Activated B cell treated with CpG ODN at 0.5 μM for 24 hours (primary cell): Measurements from ENCODE around the gene SEPHS1. TPM values are rescaled to one million over a fixed set of nuclear protein-coding genes. Genes with fewer than 3 reads are reported as not detected.

ENCODE experiments used
- ATAC-seq: fragments of 200-7000 bp; cut with Tn5 transposase; one replicate; pipeline ENCODE4 v1.10.0; 2021; ENCODE audit warnings: low read depth, mild to moderate bottlenecking, moderate library complexity
- CTCF ChIA-PET: fragments of 350-600 bp; sonication (Branson Sonifier 250); formaldehyde crosslinking; loops from one replicate; lab custom pipeline; 2021; ENCODE audit warnings: antibody characterized with exemption; lab: Charles Lee
- POLR2A ChIA-PET: fragments of 350-600 bp; sonication (Branson Sonifier 250); formaldehyde crosslinking; loops from one replicate; lab custom pipeline; 2021; ENCODE audit warnings: antibody characterized with exemption; lab: Charles Lee
- DNase-seq: peaks from one replicate; pipeline ENCODE4 v3.0.0; 2022
- H3K27ac Mint-ChIP-seq: one replicate; pipeline ENCODE4 v1.8.0; 2020; ENCODE audit warnings: mixed read lengths
- H3K27me3 Mint-ChIP-seq: one replicate; pipeline ENCODE4 v1.8.0; 2021; ENCODE audit warnings: mixed read lengths
- H3K36me3 Mint-ChIP-seq: one replicate; pipeline ENCODE4 v1.8.0; 2021; ENCODE audit warnings: low read depth, mixed read lengths
- H3K4me1 Mint-ChIP-seq: one replicate; pipeline ENCODE4 v1.8.0; 2021; ENCODE audit warnings: mixed read lengths
- H3K4me3 Mint-ChIP-seq: one replicate; pipeline ENCODE4 v1.8.0; 2020; ENCODE audit warnings: mild to moderate bottlenecking, mixed read lengths
- H3K9me3 Mint-ChIP-seq: one replicate; pipeline ENCODE4 v1.8.0; 2020; ENCODE audit warnings: mixed read lengths
- intact Hi-C: fragments of 100-400 bp; cut with micrococcal nuclease; formaldehyde crosslinking; loops from one replicate; pipeline ENCODE4 v1.15.1; 2024
- total RNA-seq: library from RNA; stranded (reverse); gene quantifications from 2 replicates; pipeline ENCODE4 v1.2.3, GENCODE V29; 2022
- TF ChIP-seq, protein P1 (sequence below): fragments of 200-600 bp; IDR thresholded peaks from one replicate; pipeline ENCODE4 v1.8.0; 2022; ENCODE audit warnings: antibody characterized with exemption, mild to moderate bottlenecking

The SEPHS1 gene
- total RNA-seq, 1 donor from 2014 or later, result 36.7 TPM

DNA sequence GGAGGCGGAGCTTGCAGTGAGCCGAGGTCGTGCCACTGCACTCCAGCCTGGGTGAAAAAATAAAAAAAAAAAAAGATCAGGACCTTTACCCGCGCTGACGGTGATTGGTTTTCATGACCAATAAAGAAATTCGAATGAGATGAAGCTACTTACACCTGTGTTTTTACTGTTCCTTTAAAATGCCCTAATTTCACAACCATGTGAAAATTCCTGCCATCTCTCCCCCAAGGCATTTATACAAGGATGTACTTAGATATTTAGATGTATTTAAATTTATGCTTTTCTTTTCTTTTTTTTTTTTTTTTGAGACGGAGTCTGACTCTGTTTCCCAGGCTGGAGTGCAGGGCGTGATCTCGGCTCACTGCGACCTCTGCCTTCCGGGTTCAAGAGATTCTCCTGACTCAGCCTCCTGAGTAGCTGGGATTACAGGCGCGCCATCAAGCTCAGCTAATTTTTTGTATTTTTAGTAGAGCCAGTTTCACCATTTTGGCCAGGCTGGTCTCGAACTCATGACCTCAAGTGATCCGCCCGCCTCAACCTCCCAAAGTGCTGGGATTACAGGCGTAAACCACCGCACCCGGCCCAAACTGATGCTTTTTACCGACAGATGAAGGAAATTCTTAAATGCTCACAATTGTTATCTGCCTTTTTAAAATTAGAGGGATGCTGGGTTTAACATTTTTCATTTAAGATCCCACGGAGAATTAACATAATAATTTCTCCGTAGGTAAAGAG is 45.1 kb downstream of the SEPHS1 start:
- Mint-ChIP-seq H3K4me1 (peaks cover 27% of the 10 kb centered on the region), H3K36me3 (no peaks in the 10 kb centered on the region), H3K9me3 (no peaks in the 10 kb centered on the region), H3K27ac (no peak overlapping the region), H3K4me3 (peak overlapping the region; percentile 90), H3K27me3 (no peaks in the 10 kb centered on the region)
- intact Hi-C loops, result loop anchor here (1.0 to 5.0 kb wide), 11 partner anchors 15 to 1649 kb away; partner anchors contain the start of genes DCLRE1C, MCM10, OPTN and PRPF18
- CTCF ChIA-PET, result interaction anchor here (0.6 to 2.5 kb wide), 11 partner anchors 12 to 953 kb away, joined by 3 to 32 read pairs (median 4); partner anchors contain the start of gene MCM10
- TF ChIP-seq, protein P1, sequence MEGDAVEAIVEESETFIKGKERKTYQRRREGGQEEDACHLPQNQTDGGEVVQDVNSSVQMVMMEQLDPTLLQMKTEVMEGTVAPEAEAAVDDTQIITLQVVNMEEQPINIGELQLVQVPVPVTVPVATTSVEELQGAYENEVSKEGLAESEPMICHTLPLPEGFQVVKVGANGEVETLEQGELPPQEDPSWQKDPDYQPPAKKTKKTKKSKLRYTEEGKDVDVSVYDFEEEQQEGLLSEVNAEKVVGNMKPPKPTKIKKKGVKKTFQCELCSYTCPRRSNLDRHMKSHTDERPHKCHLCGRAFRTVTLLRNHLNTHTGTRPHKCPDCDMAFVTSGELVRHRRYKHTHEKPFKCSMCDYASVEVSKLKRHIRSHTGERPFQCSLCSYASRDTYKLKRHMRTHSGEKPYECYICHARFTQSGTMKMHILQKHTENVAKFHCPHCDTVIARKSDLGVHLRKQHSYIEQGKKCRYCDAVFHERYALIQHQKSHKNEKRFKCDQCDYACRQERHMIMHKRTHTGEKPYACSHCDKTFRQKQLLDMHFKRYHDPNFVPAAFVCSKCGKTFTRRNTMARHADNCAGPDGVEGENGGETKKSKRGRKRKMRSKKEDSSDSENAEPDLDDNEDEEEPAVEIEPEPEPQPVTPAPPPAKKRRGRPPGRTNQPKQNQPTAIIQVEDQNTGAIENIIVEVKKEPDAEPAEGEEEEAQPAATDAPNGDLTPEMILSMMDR, result no peak
- POLR2A ChIA-PET, result interaction anchor here (0.6 to 4.7 kb wide), 10 partner anchors 12 to 881 kb away, joined by 3 to 68 read pairs (median 4); partner anchors contain the start of genes MCM10, OPTN, PRPF18 and SEPHS1
- DNase-seq (no peak), ATAC-seq (no peak)

DNA sequence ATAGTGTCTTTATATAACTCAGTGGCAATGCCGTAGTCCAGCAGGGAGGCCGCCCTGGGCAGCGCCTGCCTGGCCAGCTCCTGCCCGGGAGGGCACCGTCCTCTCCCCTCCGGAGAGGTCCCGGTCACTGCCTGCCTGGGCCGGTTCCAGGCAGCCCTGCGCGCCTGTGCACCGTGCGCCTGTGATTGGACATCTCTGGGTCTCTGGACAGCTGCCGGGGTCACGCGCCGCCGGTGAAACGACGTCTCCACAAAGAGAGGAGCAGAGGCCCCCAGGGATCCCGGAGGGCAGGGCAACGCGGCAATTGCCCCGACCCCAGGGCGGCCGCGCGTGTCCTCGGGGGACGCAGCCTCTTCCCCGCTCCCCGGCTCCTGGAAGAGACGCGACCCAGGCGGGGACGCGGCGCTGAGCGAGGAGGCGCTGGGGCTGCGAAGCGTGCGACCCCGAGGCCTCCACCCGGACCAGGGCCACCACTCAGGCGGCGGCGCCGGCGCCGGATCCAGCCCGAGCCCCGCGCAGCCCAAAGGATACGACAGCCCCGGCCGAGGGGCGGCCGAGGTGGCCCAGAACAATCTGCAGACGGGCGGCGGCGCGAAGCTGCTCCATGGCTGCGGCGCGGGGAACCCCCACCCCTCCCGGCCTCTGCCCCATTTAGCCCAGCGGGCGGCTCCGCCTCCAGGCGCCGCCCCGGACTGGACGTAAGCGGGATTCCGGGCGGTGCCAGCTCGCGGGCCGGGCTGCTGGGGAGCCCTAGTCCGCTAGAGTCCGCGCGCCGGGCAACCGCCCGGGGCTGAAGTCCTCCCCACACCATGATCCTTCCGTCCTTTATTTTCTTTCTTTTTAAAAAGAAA is 48.4 kb downstream of the SEPHS1 start, which contains the start of gene PHYH:
PHYH (minus strand) TSS at position 628 of the 851 bp plus-strand sequence; CDS start at position 606, 22 bp downstream.
- intact Hi-C loops, result loop anchor here (5.0 kb wide), 5 partner anchors 288 to 1653 kb away; partner anchors contain the start of genes CAMK1D, DCLRE1C and PRPF18
- TF ChIP-seq, protein P1, result no peak
- no peaks in the 10 kb centered on the region for H3K36me3 Mint-ChIP-seq
- H3K4me1 Mint-ChIP-seq, result peaks cover 27% of the 10 kb centered on the region
- peak within 1 kb of the TSS; percentile 87 for H3K4me3 Mint-ChIP-seq
- no peaks in the 10 kb centered on the region for H3K27me3 Mint-ChIP-seq
- ATAC-seq, result peak; percentile 69
- H3K9me3 Mint-ChIP-seq, result no peaks in the 10 kb centered on the region
- ChIA-PET POLR2A (interaction anchor here (0.5 to 4.7 kb wide), 12 partner anchors 8 to 1798 kb away, joined by 3 to 68 read pairs (median 4); partner anchors contain the start of genes MCM10, PRPF18, RPP38 and SEPHS1), CTCF (interaction anchor here (0.8 kb wide), 1 partner anchor 54 kb away, joined by 5 read pairs; no protein-coding TSS in a partner anchor)
- peak within 1 kb of the TSS; percentile 82 for H3K27ac Mint-ChIP-seq
- peak; percentile 83 for DNase-seq

DNA sequence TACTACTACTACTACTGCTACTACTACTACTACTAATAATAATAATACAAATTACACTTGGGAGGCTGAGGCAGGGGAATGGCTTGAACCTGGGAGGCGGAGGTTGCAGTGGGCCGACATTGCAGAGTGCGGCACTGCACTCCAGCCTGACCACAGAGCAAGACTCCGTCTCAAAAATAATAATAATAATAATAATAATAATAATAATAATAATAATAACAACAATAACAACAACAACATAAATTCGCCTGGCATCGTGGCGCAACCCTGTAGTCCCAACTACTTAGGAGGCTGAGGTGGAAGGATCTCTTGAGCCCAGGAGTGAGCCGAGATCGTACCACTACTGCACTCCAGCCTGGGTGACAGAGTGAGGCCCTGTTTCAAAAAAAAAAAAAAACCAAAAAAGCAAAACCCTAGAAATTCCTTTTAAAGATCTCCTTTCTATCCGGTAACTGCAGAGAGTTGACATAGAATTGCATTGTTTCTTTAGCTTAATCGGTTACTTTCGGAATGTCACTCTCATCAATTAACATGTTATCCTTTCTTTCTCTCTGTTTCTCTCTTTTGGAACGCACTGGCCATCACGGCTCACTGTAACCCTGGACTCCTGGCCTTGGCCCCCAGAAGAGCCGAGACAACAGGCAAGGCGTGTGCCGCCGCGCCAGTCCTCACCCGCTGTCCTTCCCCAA is 49.2 kb downstream of the SEPHS1 start:
- H3K27me3 Mint-ChIP-seq, result no peaks in the 10 kb centered on the region
- DNase-seq (no peak), ATAC-seq (no peak)
- peaks cover 27% of the 10 kb centered on the region for H3K4me1 Mint-ChIP-seq
- H3K4me3 Mint-ChIP-seq, result peak overlapping the region; percentile 87
- H3K9me3 Mint-ChIP-seq, result no peaks in the 10 kb centered on the region
- CTCF ChIA-PET, result no interaction called here
- intact Hi-C loops, result loop anchor here (5.0 kb wide), 1 partner anchor 952 kb away; the partner anchor contains the start of gene CAMK1D
- TF ChIP-seq, protein P1, result no peak
- peaks cover 4% of the 10 kb centered on the region for H3K36me3 Mint-ChIP-seq
- peak overlapping the region; percentile 69 for H3K27ac Mint-ChIP-seq
- POLR2A ChIA-PET, result interaction anchor here (0.5 to 4.7 kb wide), 6 partner anchors 10 to 201 kb away, joined by 3 to 68 read pairs (median 5); partner anchors contain the start of genes MCM10 and SEPHS1

DNA sequence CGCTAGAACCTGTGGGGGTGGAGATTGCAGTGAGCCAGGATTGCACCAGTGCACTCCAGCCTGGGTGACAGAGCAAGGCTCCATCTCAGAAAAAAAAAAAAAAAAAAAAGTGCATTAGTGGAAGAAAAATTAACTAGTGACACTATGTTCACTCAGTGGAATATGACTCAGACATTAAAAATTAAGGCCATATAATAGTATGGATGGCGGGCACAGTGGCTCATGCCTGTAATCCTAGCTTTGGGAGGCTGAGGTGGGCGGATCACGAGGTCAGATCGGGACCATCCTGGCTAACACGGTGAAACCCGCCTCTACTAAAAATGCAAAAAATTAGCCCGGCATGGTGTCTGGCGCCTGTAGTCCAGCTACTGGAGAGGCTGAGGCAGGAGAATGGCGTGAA is 51.6 kb downstream of the SEPHS1 start:
- ATAC-seq, result no peak
- TF ChIP-seq, protein P1, result no peak
- Mint-ChIP-seq H3K36me3 (peaks cover 16% of the 10 kb centered on the region), H3K27me3 (no peaks in the 10 kb centered on the region), H3K27ac (no peak overlapping the region), H3K4me3 (no peak overlapping the region), H3K4me1 (peaks cover 14% of the 10 kb centered on the region), H3K9me3 (no peaks in the 10 kb centered on the region)
- DNase-seq, result no peak
- intact Hi-C loops, result loop anchor here (5.0 kb wide), 1 partner anchor 949 kb away; the partner anchor contains the start of gene CAMK1D
- POLR2A ChIA-PET, result no interaction called here
- CTCF ChIA-PET, result no interaction called here
